A549 treated with AZD2906 at 1 μM for 4 hours (cell line): ENCODE data around the gene MLXIPL. TPM values are rescaled to one million over a fixed set of nuclear protein-coding genes. Genes with fewer than 3 reads are reported as not detected.

Experiments used
- total RNA-seq: library from RNA; stranded (reverse); fragments of 200-300 nt; extraction: Qiagen RNA extraction; gene quantifications from 5 replicates; pipeline ENCODE4 v1.2.3, GENCODE V29; 2022

The MLXIPL gene, protein sequence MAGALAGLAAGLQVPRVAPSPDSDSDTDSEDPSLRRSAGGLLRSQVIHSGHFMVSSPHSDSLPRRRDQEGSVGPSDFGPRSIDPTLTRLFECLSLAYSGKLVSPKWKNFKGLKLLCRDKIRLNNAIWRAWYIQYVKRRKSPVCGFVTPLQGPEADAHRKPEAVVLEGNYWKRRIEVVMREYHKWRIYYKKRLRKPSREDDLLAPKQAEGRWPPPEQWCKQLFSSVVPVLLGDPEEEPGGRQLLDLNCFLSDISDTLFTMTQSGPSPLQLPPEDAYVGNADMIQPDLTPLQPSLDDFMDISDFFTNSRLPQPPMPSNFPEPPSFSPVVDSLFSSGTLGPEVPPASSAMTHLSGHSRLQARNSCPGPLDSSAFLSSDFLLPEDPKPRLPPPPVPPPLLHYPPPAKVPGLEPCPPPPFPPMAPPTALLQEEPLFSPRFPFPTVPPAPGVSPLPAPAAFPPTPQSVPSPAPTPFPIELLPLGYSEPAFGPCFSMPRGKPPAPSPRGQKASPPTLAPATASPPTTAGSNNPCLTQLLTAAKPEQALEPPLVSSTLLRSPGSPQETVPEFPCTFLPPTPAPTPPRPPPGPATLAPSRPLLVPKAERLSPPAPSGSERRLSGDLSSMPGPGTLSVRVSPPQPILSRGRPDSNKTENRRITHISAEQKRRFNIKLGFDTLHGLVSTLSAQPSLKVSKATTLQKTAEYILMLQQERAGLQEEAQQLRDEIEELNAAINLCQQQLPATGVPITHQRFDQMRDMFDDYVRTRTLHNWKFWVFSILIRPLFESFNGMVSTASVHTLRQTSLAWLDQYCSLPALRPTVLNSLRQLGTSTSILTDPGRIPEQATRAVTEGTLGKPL
- 0.60 to 1.3 TPM (median 1.1 TPM) in 5 replicates for total RNA-seq

DNA sequence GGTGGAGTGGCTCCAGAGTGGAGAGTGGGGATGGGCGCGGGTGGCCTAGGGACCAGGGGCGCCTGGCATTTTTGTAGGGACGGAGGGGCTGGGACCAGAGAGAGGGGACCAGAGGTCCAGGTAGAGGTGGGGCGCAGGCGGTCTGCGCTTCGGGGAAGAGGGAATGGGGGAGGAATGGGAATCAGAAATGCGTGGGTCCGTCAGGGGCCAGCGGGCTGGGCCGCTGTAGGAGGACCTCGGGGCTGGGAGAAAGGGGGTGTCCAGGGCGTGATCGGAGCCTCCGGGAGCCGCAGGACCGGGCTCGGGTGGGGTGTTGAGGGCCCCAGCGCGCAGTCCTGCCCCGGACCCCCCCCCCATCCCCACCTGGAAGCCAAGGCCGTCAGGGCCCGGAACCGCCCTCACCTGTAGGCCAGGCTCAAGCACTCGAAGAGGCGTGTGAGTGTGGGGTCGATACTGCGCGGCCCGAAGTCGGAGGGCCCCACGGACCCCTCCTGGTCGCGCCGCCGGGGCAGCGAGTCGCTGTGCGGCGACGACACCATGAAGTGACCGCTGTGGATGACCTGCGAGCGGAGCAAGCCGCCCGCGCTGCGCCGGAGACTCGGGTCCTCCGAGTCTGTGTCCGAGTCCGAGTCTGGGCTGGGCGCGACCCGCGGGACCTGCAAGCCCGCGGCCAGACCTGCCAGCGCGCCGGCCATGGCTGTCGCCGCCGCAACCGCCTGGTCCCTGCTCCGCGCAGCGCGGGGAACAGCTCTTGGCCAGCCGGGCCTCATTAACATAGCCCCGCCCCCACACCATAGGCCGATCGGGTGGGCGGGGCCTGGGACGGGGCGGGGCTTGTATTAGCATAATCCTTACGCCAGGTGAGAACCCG is at the start of gene MLXIPL:
Gene MLXIPL, minus strand, starts transcription at position 725 of the 871 bp plus-strand sequence. Its CDS starts 30 bp downstream, at position 695.

GRCh38 chr7:73667344-73668102 is 43.2 kb upstream of the MLXIPL start, which contains the start of gene VPS37D:
TSS of gene VPS37D (plus strand) at chr7:73667831. CDS start at chr7:73667959, 128 bp downstream.

GRCh38 chr7:73578342-73579128 is 45.8 kb downstream of the MLXIPL start, which contains the start of gene TBL2:
TSS of gene TBL2 (minus strand) at chr7:73578579. CDS start at chr7:73578549, 30 bp downstream.

GRCh38 chr7:73557397-73558257 is 66.7 kb downstream of the MLXIPL start, which contains the start of gene BCL7B:
TSS of gene BCL7B (minus strand) at chr7:73557690. CDS start at chr7:73557578, 112 bp downstream.

Other genes with a start within 250 kb of the MLXIPL start
- 1.3 to 2.3 TPM (median 2.0 TPM) in 5 replicates for gene FZD9, start 190.7 kb downstream of the MLXIPL start, total RNA-seq
- 48.9 to 66.0 TPM (median 55.1 TPM) in 5 replicates for gene BAZ1B, start 102.2 kb downstream of the MLXIPL start, total RNA-seq
- 62.0 to 74.0 TPM (median 68.5 TPM) in 5 replicates for gene BCL7B, start 66.8 kb downstream of the MLXIPL start, total RNA-seq
- 49.0 to 59.2 TPM (median 49.8 TPM) in 5 replicates for gene TBL2, start 45.9 kb downstream of the MLXIPL start, total RNA-seq
- 2.9 to 6.0 TPM (median 5.1 TPM) in 5 replicates for gene VPS37D, start 43.3 kb upstream of the MLXIPL start, total RNA-seq
- gene DNAJC30, start 58.9 kb upstream of the MLXIPL start, total RNA-seq, result 7.6 to 11.5 TPM (median 10.6 TPM) in 5 replicates
- gene BUD23, start 59.1 kb upstream of the MLXIPL start, total RNA-seq, result 121 to 159 TPM (median 129 TPM) in 5 replicates
- gene STX1A, start 95.1 kb upstream of the MLXIPL start, total RNA-seq, result 59.4 to 76.5 TPM (median 66.8 TPM) in 5 replicates
- 20.1 to 25.9 TPM (median 24.1 TPM) in 5 replicates for gene ABHD11, start 114.3 kb upstream of the MLXIPL start, total RNA-seq
- gene CLDN3, start 145.7 kb upstream of the MLXIPL start, total RNA-seq, result 1.4 to 4.4 TPM (median 3.6 TPM) in 5 replicates
- 3.4 to 5.2 TPM (median 4.5 TPM) in 5 replicates for gene CLDN4, start 206.5 kb upstream of the MLXIPL start, total RNA-seq
- gene METTL27, start 218.0 kb upstream of the MLXIPL start, total RNA-seq, result 6.8 to 13.2 TPM (median 10.6 TPM) in 5 replicates
- 0.09 to 0.17 TPM (median 0.15 TPM) in 5 replicates for gene TMEM270, start 236.6 kb upstream of the MLXIPL start, total RNA-seq